Epithelial cell of proximal tubule (primary cell): Measurements from ENCODE around the gene CHST10. TPM values are rescaled to one million over a fixed set of nuclear protein-coding genes. Genes with fewer than 3 reads are reported as not detected.

Experiments used
- DNase-seq: peaks from one replicate; pipeline ENCODE4 v3.0.0-alpha.2; 2011; ENCODE audit warnings: low read depth
- H3K4me3 ChIP-seq: 2 replicates; pipeline ENCODE4 v1.5.1; 2011; ENCODE audit warnings: low read depth, mild to moderate bottlenecking, low read length
- total RNA-seq: library from RNA; depleted of rRNA; stranded (reverse); fragments of >200 nt; gene quantifications from 2 replicates; pipeline ENCODE4 v1.2.3, GENCODE V29; 2015
- TF ChIP-seq, protein P1 (sequence below): conservative IDR thresholded peaks from 2 replicates; pipeline ENCODE4 v1.5.1; 2012; ENCODE audit warnings: low read depth, mild to moderate bottlenecking, low read length

The CHST10 gene
- total RNA-seq, 1 donor from 2014 or later = 8.8 TPM

GRCh38 chr2:100409461-100409860 is 8.0 kb downstream of the CHST10 start:
- no peak overlapping the region for H3K4me3 ChIP-seq
- TF ChIP-seq, protein P1, sequence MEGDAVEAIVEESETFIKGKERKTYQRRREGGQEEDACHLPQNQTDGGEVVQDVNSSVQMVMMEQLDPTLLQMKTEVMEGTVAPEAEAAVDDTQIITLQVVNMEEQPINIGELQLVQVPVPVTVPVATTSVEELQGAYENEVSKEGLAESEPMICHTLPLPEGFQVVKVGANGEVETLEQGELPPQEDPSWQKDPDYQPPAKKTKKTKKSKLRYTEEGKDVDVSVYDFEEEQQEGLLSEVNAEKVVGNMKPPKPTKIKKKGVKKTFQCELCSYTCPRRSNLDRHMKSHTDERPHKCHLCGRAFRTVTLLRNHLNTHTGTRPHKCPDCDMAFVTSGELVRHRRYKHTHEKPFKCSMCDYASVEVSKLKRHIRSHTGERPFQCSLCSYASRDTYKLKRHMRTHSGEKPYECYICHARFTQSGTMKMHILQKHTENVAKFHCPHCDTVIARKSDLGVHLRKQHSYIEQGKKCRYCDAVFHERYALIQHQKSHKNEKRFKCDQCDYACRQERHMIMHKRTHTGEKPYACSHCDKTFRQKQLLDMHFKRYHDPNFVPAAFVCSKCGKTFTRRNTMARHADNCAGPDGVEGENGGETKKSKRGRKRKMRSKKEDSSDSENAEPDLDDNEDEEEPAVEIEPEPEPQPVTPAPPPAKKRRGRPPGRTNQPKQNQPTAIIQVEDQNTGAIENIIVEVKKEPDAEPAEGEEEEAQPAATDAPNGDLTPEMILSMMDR = no peak
- no peak for DNase-seq

DNA sequence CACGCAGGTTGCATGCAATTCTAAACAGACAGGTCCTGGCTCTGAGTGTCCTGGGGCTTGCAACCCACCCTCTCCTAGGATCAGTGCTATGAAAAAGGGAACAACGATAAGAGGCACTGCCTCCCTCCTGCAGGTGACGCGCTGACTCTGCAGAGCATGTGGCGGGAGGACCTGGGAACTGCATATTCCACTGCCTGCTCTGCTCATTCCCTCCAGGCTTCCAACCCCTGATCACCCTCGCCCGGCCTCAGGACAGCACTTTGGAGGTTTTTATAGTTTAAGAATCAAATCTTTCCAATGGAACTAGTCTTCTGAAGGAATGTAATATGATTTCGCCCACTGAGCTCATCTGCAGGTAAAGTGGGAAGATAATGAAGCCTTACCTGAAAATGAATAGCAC is 8.5 kb downstream of the CHST10 start:
- no peak overlapping the region for H3K4me3 ChIP-seq
- TF ChIP-seq, protein P1 = no peak
- DNase-seq = no peak

DNA sequence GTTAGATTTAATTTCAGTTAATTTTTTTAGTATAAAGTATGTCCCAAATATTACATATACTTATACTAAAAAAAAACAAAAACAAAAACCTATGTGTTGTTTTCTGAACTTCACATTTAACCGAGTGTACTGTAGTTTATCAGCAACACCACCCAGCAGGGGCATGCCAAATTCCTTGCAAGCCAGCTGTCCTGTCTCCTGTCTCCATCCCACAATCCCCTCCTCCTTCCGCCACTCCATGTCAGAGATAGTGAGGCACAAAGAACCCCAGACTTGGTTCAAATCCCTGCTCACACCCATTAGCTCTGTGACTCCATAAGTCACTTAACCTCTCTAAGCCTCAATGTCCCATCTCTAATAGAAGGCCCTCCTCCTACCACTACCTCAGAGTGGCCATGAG is 9.4 kb downstream of the CHST10 start:
- TF ChIP-seq, protein P1 = peak; percentile 14
- no peak overlapping the region for H3K4me3 ChIP-seq
- no peak for DNase-seq

GRCh38 chr2:100407563-100407962 is 9.9 kb downstream of the CHST10 start:
- no peak overlapping the region for H3K4me3 ChIP-seq
- DNase-seq = no peak
- TF ChIP-seq, protein P1 = no peak

DNA sequence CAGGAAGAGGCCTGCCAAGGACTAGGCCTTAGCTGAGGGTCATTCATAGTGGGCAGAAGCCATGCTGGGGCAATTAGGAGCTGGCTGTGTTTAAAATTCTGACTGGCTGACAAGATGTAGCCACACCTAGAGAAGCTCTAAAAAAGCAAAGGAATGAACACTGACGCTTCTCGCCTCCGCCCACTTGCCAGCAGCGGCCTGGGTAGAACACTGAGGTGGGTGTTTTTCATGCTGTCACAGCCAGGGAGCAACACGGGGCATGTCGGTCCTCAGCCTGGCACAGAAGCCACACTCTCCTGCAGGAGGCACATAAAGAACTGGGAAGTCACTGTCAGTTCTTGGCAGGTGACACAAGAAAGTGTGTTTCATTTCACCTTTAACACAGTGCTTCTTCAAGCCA is 10.4 kb downstream of the CHST10 start:
- H3K4me3 ChIP-seq = no peak overlapping the region

GRCh38 chr2:100406120-100406508 is 11.4 kb downstream of the CHST10 start:
- H3K4me3 ChIP-seq = no peak overlapping the region
- DNase-seq = no peak
- TF ChIP-seq, protein P1 = no peak

More for the DNA sequence above, 10.4 kb downstream of the CHST10 start:
- TF ChIP-seq, protein P1 = no peak
- DNase-seq = no peak

DNA sequence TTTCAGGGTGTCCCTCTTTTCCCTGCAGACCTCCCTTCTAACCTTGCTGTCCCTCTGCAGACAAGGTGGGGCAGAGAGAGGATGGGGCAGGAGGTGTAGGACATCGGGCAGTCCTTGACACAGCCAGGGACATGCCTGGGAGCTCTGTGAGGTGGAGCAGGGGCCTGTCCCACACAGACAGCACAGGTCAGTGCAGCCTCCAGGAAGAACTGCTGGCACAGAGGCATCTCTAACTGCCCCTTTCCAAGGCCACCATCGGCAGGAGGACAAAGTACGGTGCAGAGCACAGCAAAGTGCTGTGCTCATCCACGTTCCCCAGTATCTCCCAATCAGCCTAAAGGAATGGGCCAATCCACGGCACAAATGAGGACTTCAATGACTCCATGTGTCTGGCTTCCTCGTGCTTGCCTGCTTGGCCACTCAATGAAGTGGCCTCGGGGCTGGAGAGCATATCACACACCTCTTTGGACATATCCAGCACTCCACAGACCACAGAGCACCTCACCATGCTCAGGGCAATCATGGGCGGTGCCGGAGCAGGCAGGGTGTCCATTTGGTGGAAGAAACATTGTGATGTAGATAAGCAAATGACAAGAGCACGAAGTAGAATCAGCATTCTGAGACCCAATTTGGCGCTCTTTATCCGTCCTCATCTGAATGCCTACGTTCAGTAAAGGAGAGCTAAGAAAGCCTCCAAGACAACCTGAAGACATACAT is 11.9 kb downstream of the CHST10 start:
- DNase-seq = no peak
- no peak overlapping the region for H3K4me3 ChIP-seq
- TF ChIP-seq, protein P1 = no peak
